Mammary epithelial cell (primary cell): ENCODE results near the gene CCDC88B.

Experiments used
- CTCF ChIP-seq, 2 donors: IDR thresholded peaks in 1 of 2; conservative IDR thresholded peaks in 1 of 2; 2 replicates each; pipeline ENCODE4 v1.5.1; 2011 to 2012; ENCODE audit warnings: inconsistent platforms in 2 of 2, low read length in 2 of 2, mild to moderate bottlenecking in 2 of 2, control low read depth in 1 of 2, low read depth in 1 of 2; ENCODE audit not compliant: insufficient read depth in 1 of 2; ENCODE audit errors: extremely low read depth in 1 of 2
- EZH2 ChIP-seq: IDR thresholded peaks from 2 replicates; pipeline ENCODE4 v1.6.1; 2012; ENCODE audit warnings: low read length, inconsistent platforms, borderline replicate concordance

DNA sequence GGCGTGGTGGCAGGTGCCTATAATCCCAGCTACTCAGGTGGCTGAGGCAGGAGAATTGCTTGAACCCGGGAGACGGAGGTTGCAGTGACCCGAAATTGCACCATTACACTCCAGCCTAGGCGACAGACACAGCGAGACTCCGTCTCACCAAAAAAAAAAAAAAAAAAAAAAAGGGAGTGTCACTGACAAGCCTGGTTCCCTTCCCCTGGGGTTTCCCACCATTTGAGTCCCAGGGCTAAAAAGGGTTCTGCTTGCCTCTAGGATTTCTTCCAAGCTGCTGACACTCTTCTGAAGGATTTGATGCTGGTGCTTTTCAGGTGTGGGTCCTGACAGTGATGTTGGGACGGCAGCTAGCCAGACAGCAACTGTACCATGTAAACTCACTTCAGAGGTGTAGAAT is 1.3 kb upstream of the CCDC88B start:
- TF ChIP-seq EZH2 (no peak), CTCF (conservative IDR thresholded peaks at IDR 0.05 in 1 of 2, IDR thresholded peaks at IDR 0.05 in 1 of 2; ENCODE audit: extremely low read depth in 1 of 2, insufficient read depth in 1 of 2, low read depth in 1 of 2, low read length in 2 of 2) (no peak)
